B cell (primary cell): ENCODE results near the gene CTNNA3.

Experiments used
- CTCF ChIP-seq: fragments of 200-600 bp; IDR thresholded peaks from one replicate; pipeline ENCODE4 v1.8.0; 2022; ENCODE audit warnings: antibody characterized with exemption, mild to moderate bottlenecking
- EZH2 ChIP-seq: IDR thresholded peaks from 2 replicates; pipeline ENCODE4 v1.6.1; 2012; ENCODE audit warnings: borderline replicate concordance, low read depth, mild to moderate bottlenecking, moderate library complexity, low read length; ENCODE audit not compliant: insufficient read depth, poor library complexity, severe bottlenecking

GRCh38 chr10:66349076-66349475 lies 1346.9 kb downstream of the CTNNA3 start:
- TF ChIP-seq CTCF (no peak), EZH2 (no peak)
